GM12801 (cell line): ENCODE results near the gene NRCAM.

ENCODE experiments used
- CTCF ChIP-seq: IDR thresholded peaks from one replicate; pipeline ENCODE4 v1.5.1; 2011; ENCODE audit warnings: control low read depth; ENCODE audit not compliant: insufficient read length; ENCODE audit errors: extremely low read depth

Gene NRCAM

DNA sequence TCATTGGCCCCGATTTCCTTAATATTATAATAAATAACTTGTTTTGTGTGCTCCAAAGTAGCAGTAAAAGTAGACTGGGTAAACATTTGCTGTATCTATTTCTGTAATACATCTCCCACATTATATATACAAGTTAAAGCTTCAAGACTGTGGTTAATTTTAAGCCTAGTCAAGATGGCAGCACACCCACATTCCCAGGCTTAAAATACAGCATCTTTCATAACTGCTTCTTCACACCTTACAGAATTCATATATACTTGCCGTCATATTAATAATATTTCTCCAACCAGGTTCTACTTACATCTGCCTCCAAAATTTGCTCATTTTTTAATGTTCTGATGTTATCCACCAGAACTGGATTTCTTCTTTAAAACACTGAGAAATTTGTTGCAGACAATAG lies 85.6 kb downstream of the NRCAM start:
- no peak for TF ChIP-seq CTCF

GRCh38 chr7:108368466-108368865 lies 87.8 kb downstream of the NRCAM start:
- TF ChIP-seq CTCF: no peak

- no peak for TF ChIP-seq CTCF
These were observed 88.3 kb downstream of the NRCAM start for GRCh38 chr7:108367946-108368345.

DNA sequence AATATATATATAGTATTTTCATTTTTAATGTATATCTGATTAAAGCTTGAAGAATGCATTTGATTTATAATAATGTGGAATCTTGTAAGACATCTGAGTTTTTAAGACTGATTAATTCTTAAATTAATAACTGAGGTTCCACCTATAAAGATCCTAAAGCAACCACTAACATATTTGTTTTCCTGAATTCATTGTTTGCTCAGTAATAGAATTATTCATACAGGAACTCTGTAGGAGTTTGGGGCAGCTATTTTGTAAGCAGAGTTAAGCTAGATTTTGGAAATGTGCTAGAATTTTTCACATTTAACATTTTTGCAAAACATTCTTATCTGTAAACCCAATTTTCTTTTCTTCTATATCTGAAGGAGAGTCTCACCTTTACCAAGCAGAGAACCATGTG lies 88.9 kb downstream of the NRCAM start:
- TF ChIP-seq CTCF: no peak

GRCh38 chr7:108363659-108364058 lies 92.6 kb downstream of the NRCAM start:
- no peak for TF ChIP-seq CTCF

GRCh38 chr7:108360058-108360800 lies 96.0 kb downstream of the NRCAM start:
- no peak for TF ChIP-seq CTCF

- TF ChIP-seq CTCF: no peak
These were observed 97.7 kb downstream of the NRCAM start for GRCh38 chr7:108358553-108358952.
